HG03196 (cell line): ENCODE data around the gene KLHL35.

Experiments used
- ATAC-seq: cut with Tn5 transposase; IDR thresholded peaks from one replicate; pipeline ENCODE4 v1.9.1; 2021; ENCODE audit not compliant: unreplicated experiment

The KLHL35 gene

GRCh38 chr11:75469785-75470405 lies 36.9 kb upstream of the KLHL35 start:
- no peak for ATAC-seq

GRCh38 chr11:75468534-75469340 lies 35.7 kb upstream of the KLHL35 start:
- no peak for ATAC-seq

DNA sequence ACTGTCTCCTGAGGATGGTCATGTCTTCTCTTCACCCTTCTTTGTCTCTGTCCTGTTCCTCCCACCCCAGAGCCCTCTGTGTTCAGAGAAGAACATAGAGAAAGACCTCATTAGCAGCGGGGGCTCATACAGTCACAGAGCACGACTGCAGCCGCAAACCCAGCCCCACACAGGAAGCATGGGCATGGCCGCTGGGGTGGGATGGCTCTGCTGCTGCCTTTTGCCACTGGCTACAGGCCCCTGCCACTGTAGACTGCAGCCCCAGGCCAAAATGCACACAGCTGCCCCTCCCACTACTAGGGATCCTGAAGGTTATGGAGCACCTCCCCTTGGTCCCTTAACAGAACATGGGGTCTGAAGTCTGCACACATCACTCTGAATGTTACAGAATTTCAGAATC lies 34.9 kb upstream of the KLHL35 start:
- no peak for ATAC-seq

- ATAC-seq: no peak
Observed at GRCh38 chr11:75467311-75467710, 34.3 kb upstream of the KLHL35 start.

DNA sequence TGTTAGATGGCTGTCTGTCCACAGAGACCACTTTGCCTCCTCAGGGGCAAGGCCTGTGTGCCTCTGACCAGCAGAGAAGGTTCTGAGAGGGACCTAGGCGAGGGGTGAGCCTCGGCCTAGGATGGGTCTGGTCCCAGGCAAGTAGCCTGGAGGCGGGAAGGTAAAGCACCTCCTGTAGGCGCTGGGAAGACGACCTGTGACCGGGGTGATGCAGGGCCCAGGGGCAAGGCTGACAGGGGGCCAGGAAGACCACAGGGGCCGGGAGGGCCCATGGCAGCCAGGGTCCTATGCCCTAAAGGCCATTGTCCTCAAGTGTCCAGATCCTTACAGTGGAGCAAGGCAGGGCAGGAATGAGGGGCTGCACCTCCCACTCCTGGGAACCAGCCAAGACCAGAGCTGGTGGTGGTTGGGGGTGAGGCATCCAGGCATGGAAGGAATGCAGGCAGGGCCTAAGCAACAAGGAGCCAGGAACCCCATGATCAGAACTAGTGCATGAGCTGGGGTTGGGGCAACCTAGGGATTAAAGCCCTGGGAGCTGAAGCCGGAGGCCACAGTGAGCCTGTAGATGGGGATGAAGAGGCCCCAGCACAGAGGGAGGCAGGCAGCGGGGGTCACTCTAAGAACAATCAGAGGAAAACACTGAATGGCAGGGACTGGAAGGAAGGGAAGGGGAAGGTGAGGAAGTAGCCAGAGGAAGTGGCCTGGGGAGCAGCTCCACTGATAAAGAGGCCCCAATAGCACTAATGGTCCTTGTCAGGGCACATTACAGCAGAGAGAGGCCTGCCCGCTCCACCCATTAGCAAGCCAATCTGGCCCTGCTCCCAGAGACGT lies 32.9 kb upstream of the KLHL35 start:
- ATAC-seq: no peak

DNA sequence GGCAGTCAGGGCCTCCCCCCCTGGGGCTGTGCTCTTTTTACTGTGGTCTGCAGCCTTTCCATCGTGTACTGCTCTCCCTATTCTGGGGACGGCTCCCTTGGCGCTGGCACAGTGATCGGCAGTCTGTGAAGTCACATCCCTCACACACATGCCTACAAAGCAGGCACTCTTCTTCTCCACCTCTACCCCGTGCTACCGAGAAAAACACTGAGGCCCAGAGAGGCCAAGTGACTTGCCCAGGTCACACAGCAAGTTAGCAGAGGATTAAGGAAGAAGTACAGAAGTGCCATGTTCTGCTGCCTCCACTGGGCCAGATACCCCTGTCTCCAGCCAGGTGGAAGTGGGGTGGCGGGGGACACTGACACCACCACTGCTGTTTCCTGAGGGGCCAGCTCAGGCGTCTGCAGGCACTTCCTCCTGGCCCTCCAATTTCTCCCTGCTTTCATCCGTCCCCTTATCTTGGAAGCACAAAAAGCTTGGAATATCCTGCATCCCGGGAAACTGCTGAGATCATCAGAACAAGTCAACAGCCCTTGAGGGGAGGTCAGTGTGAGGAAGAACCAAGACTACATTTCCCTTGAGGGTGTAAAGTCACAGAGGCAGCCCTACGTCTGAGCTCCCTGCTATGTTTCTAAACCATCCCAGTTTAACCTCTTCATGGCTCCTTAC lies 30.2 kb upstream of the KLHL35 start:
- ATAC-seq: no peak

DNA sequence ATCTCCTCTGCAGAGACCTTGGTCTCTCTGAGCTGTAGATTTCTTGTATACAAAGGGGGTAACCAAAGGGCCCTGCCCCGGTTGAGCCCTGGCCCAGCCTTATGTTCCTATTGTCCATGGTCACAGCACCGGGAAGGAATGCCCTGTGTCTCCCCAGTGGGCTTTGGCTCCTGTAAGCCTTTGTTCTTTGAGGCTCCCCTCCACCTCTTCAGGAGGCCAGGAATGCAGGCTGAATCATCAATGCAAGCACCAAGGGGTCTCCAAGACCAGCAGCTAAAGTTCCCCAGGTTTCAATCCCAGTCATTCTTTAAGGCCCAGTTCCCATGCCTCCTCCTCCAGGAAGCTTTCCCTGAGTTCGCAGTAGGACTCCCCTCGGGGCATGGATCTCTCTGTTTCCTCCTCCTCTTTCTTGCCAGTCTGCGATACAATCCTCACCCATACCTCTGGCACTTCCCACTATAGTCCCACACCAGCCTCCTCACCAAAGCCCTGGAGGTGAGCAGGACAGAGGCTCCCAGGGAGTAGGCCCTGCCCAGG lies 29.2 kb upstream of the KLHL35 start:
- no peak for ATAC-seq

DNA sequence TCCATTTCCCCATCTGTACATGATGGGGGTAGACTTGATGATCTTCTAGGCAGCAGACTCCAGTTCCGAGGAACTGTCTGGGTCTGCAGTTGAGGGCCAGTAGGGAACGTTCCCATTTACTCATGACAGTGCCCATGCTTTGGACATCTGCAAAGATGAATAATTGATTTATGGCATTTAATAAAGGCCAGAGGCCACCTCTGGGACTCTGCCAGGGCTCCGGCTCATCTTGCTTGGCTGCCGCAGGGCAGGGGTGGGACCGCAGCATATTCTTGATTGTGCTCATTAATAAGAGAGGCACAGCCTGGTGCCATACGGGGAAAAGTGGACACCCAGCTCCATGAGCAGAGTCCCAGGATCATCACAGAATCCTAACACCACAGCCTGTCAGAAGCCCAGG lies 28.1 kb upstream of the KLHL35 start:
- ATAC-seq: no peak

- ATAC-seq: no peak
Observed at GRCh38 chr11:75456596-75457183, 23.7 kb upstream of the KLHL35 start.

- ATAC-seq: no peak
Observed at GRCh38 chr11:75454987-75455386, 22.0 kb upstream of the KLHL35 start.

- no peak for ATAC-seq
Observed at GRCh38 chr11:75453916-75454655, 21.1 kb upstream of the KLHL35 start.

GRCh38 chr11:75450826-75451821 lies 18.1 kb upstream of the KLHL35 start:
- no peak for ATAC-seq

DNA sequence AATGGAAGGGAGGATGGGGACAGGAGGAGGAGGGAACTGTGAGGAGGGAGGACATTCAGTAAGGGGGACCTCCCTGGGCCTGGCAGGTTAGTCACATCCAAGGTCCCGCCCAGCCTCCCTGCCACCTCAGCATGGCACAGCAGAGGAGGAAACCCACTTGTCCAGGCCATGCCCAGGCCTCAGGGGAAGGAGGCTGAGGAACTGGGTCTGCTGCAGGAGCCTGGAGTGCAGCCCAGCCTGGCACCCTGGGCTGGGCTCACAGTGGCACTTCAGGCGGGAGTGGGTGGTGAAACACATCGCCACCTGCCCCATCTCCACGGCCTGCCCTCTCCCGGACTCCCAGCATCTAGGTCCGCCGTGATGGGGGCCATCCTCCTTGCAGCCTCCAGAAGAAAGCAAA lies 17.2 kb upstream of the KLHL35 start:
- no peak for ATAC-seq

GRCh38 chr11:75449776-75450175 lies 16.8 kb upstream of the KLHL35 start:
- no peak for ATAC-seq

DNA sequence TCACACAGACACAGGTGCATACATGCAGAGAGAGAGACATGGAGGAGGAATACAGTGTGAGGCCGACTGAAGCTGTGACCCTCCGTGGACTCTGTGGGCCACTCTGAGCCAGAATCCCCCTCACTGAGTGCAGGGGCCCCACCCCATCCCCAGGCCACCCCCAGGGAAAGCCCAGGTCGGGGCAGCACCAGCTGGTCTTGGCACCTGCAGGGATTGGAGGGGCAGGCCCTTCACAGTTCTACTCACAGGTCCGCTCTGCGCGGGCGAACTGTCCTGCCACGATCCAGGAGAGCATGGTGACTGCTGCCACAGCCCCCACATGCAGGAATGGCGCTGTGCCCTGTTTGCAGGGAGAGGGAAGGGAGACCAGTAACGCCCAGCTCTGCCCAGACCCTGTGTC lies 16.3 kb upstream of the KLHL35 start:
- no peak for ATAC-seq

- no peak for ATAC-seq
Observed at GRCh38 chr11:75447415-75447814, 14.4 kb upstream of the KLHL35 start.

DNA sequence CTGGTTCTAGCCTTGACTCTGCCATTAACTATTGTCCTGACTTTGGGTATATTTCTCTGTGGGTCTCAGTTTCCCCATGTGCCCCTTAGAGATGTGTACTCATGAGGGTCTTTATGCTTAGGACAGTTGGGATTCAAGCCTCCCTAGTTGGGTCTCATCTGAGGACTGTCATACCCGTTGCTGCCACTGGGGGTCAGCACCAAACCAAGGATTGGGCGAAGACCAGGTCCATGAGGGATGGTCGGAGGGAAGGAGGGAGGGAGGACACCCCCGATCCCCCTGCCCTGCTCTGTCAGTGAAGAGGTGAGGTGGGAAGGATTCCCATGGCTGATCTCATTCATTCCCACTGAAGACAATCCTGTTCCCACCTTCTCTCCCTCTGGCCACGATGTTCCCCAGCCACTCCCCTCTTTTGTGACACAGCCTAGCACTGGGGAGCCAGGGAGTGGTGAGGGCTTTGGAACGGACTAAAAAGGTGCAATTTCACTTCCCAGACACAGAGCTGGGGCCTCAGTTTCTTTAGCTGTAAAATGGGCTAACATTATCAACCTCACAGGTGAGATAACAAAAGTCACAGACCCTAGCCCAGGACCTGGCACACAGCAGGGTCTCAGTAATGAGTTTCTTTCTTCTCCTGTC lies 12.4 kb upstream of the KLHL35 start:
- ATAC-seq: peak; percentile 47

- no peak for ATAC-seq
Observed at GRCh38 chr11:75443043-75443442, 10.0 kb upstream of the KLHL35 start.
